AG04450 (cell line): ENCODE data around the gene VSTM2L. TPM values are rescaled to one million over a fixed set of nuclear protein-coding genes. Genes with fewer than 3 reads are reported as not detected.

Experiments
- CTCF ChIA-PET: fragments of 300-600, 350-600 bp; formaldehyde crosslinking; extraction: SDS; loops from one replicate; lab custom pipeline; 2022; ENCODE audit warnings: antibody characterized with exemption, inconsistent platforms; lab: Charles Lee
- POLR2A ChIA-PET: fragments of 350-600 bp; formaldehyde crosslinking; extraction: SDS; loops from one replicate; lab custom pipeline; 2021; ENCODE audit warnings: antibody characterized with exemption, inconsistent platforms; lab: Yijun Ruan, JAX
- DNase-seq: peaks from one replicate; pipeline ENCODE4 v3.0.0-alpha.2; 2011; ENCODE audit warnings: low read depth, low spot score
- H3K27ac ChIP-seq: one replicate; pipeline ENCODE4 v1.5.1; 2012; ENCODE audit warnings: low read depth, low read length, control low read depth
- H3K27me3 ChIP-seq: one replicate; pipeline ENCODE4 v1.6.0; 2012; ENCODE audit warnings: low read length; ENCODE audit not compliant: control insufficient read depth, insufficient read depth
- H3K4me3 ChIP-seq: 2 replicates; pipeline ENCODE4 v1.5.1; 2011; ENCODE audit warnings: mild to moderate bottlenecking, low read depth, low read length, control low read depth
- H3K9me3 ChIP-seq: 2 replicates; pipeline ENCODE4 v1.5.1; 2012; ENCODE audit warnings: low read length; ENCODE audit not compliant: control insufficient read depth, insufficient read depth
- polyA plus RNA-seq: library from polyadenylated mRNA; depleted of rRNA; stranded (reverse); fragments of >200 nt; gene quantifications from 2 replicates; pipeline ENCODE4 v1.2.3, GENCODE V29; 2011
- TF ChIP-seq, protein P1 (sequence below): IDR thresholded peaks from 2 replicates; pipeline ENCODE4 v1.5.1; 2011; ENCODE audit warnings: low read depth, low read length, control low read depth, inconsistent platforms

The VSTM2L gene
- polyA plus RNA-seq, 1 experiment: 0.25 TPM

DNA sequence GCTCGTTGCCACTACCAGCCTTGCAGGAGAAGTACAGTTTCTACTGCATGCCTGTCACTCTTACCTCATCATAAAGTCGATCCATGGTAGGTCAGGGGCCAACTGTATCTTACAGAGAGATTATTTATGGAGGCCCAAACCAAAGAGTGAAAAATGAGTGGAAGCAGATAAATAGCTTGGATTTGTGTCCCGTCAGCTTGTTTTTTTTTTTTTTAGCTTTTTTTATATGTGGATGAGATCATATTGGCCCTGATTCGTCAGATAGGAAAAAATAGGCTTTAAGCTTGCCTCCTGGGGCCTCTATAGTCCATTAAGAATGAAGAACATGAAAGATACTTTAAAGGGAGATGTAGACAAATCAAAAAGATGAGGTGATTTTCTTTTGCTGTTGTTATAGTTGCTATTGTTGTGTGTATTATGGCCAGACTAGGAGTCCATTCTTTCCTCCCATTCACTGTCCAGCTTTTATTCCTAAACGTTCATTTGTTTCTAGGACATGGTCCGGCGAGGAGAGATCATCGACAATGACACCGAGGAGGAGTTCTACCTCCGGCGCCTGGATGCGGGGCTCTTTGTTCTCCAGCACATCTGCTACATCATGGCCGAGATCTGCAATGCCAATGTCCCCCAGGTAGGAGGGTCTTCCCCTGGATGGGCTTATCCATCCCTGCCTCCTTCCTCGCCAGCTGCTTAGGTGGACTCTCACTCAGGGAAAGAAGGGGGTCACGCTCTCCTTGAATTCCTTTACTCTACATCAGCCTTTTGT is 43.3 kb upstream of the VSTM2L start:
- no peaks in the 10 kb centered on the region for H3K27me3 ChIP-seq
- no peak overlapping the region for H3K4me3 ChIP-seq
- CTCF ChIA-PET: no interaction called here
- no peak for DNase-seq
- TF ChIP-seq, protein P1, sequence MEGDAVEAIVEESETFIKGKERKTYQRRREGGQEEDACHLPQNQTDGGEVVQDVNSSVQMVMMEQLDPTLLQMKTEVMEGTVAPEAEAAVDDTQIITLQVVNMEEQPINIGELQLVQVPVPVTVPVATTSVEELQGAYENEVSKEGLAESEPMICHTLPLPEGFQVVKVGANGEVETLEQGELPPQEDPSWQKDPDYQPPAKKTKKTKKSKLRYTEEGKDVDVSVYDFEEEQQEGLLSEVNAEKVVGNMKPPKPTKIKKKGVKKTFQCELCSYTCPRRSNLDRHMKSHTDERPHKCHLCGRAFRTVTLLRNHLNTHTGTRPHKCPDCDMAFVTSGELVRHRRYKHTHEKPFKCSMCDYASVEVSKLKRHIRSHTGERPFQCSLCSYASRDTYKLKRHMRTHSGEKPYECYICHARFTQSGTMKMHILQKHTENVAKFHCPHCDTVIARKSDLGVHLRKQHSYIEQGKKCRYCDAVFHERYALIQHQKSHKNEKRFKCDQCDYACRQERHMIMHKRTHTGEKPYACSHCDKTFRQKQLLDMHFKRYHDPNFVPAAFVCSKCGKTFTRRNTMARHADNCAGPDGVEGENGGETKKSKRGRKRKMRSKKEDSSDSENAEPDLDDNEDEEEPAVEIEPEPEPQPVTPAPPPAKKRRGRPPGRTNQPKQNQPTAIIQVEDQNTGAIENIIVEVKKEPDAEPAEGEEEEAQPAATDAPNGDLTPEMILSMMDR: no peak
- no peak overlapping the region for H3K27ac ChIP-seq
- no peaks in the 10 kb centered on the region for H3K9me3 ChIP-seq
- POLR2A ChIA-PET: no interaction called here

DNA sequence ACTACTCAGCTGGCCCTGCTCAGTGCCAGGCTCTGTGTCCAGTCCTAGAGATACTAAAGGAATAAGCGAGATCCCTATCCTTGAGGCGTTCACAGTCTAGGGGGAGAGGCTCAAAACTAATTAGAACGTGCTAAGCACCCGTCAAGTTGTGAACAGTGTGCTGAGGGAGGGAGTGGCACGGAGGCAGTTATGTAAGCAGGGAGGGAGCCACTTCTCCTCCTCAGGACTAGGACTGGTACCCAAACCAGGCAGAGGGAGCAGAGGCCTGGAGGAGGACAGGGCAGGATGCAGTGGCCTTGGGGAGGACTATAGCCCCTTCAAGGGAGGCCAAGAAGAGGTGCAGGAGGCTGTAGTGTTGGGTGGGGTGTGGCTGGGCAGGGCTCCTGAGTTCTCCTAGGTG is 39.6 kb upstream of the VSTM2L start:
- H3K9me3 ChIP-seq: no peaks in the 10 kb centered on the region
- TF ChIP-seq, protein P1: no peak
- H3K27ac ChIP-seq: no peak overlapping the region
- POLR2A ChIA-PET: no interaction called here
- CTCF ChIA-PET: interaction anchor here (0.7 kb wide), 1 partner anchor 298 kb away, joined by 3 read pairs; no protein-coding TSS in a partner anchor
- DNase-seq: no peak
- no peak overlapping the region for H3K4me3 ChIP-seq
- H3K27me3 ChIP-seq: no peaks in the 10 kb centered on the region

DNA sequence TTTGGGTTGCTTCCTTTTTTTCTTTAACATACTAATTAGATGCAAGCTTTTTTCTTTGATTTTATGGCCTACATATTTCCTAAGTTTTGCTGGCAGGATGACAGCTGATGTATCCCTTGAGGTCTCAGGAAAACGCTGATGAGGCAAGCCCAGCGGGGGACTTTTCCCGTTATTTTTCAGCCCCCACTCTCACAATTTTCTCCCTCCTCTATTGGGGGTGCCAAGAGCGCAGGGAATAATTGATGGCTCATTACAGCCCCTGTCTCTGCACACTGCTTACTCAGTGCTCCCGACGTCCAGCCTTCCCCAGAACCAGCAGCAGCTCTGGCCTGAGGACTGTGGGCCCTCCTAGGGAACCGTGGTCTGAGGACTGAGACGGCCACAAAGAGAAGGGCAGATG is 38.6 kb upstream of the VSTM2L start:
- no peaks in the 10 kb centered on the region for H3K9me3 ChIP-seq
- CTCF ChIA-PET: no interaction called here
- POLR2A ChIA-PET: no interaction called here
- no peak overlapping the region for H3K27ac ChIP-seq
- TF ChIP-seq, protein P1: no peak
- no peak overlapping the region for H3K4me3 ChIP-seq
- H3K27me3 ChIP-seq: no peaks in the 10 kb centered on the region
- DNase-seq: no peak

DNA sequence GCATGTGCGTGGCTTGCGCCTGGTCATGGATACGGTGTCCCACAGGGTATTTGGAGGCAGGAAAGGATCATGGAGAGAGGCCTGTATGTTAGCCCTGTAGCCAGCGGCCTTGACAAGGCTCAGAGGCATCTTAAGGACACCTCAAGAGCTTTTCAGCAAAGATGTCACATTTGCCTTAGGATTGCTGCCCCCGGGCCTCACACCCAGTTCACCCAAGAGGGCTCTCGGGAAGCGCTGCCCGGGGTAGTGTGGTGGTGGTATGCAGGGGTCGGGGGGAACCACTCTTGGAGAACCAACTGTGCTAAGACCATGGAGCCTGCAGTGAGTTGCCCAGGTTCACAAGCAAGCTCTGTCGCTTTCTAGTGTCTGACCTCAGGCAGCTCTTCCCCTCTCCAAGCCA is 36.9 kb upstream of the VSTM2L start:
- Histone ChIP-seq H3K9me3 (no peaks in the 10 kb centered on the region), H3K27me3 (no peaks in the 10 kb centered on the region), H3K4me3 (no peak overlapping the region), H3K27ac (no peak overlapping the region)
- CTCF ChIA-PET: no interaction called here
- no peak for DNase-seq
- POLR2A ChIA-PET: no interaction called here
- TF ChIP-seq, protein P1: no peak

DNA sequence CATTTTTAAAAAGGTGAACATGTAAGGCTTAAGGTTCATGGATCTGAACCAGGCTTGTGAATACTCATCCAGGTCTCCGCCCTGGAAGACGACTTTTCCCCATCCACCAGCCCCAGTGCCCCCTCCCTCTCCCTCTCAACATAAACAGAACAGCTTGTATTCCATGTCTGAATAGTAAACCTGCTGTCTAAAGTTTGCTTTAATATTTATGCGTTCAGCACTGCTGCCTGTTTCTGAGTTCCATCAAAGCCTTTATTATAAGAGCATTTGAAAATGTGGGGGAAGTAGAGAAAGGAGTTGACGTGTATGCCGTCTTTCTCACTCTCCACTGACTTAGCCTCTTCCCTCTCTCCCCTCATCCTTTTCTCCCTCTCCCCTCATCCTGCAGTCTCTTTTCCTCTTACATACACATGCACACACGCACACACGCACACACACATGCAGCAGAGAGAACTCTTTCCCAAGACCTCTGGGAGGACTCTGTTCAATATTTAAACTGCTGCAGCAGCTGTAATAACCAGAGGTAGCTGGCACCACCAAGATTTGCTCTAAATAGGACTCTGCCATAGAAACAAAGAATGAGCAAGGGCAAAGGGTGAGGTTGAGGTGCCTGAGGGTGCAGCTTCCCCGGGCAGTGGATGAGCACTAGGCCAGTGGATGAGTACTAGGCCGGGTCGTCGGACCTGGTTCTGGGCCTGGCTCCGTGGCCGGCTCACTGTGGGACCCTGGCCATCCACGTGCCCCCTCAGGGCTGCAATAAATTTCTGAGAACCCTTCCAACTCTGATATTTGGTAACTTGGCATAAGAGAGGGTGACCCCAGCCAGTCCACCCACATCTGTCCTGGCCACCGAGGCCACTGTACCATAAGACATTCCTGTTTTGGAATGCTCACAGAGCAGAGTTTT is 35.4 kb upstream of the VSTM2L start:
- H3K9me3 ChIP-seq: no peaks in the 10 kb centered on the region
- ChIA-PET CTCF (no interaction called here), POLR2A (no interaction called here)
- no peaks in the 10 kb centered on the region for H3K27me3 ChIP-seq
- DNase-seq: no peak
- no peak overlapping the region for H3K27ac ChIP-seq
- TF ChIP-seq, protein P1: no peak
- no peak overlapping the region for H3K4me3 ChIP-seq
